Activated T-cell treated with anti-CD3 and anti-CD28 coated beads, Interleukin-2, amount 50 U/mL, for 48 hours (primary cell): ENCODE measurements around the gene LHFPL4.
A peak's percentile ranks its signal among the peaks of the same experiment; 100 is the strongest.
"Not testable (repeated sequence)": the region's sequence is repeated elsewhere in the genome, so short reads cannot be mapped to it uniquely, and the experiment has no call there.

Experiments
- DNase-seq, 2 experiments: peaks; one replicate each; pipeline ENCODE4 v3.0.0-alpha.2; 2020

Gene LHFPL4

DNA sequence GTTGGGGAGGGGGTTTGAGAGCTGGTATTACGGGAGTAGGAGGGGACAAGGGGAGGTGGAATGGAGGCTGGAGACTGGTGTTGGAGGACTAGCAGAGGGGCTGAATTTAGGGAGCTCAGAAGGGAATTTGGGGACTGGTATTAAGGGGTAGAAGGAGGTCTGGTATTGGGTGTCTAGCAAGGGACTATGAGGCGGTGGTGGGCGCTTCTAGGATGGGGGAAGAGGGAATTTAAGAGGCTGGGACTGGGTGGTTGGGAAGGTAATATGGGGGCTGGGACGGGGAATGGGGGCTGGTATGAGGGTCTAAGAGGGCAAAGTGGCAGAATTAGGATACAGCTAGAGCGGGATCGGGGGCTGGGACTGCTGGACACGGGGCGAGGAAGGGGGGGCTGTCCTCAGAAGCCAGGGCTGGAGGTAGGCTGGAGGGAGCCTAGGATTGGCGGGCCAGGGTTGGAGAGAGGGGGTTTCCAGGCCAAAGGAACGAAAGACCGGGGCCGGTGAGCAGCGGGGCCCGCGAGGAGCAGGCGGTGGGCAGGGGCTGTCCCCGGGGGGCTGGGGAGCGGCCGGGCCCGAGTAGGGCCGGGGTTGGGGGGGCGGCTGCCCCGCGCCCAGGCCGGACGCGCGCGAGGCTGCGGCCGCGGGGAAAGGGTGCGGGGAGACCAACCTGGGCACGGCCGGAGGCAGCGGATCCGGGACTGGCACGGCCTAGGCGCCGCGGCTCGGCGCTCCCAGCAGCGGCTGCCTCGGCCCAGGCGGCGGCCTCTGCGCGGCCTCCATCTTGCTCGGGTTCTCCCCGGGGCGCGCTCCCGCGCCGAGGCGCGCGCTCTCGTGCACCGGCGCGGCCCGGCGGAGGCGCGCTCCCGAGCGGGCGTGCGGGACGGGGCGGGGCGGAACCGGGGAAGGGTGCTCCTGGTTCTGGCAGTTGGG lies at the start of gene LHFPL4:
Gene LHFPL4, minus strand, starts transcription at position 802 of the 927 bp plus-strand sequence. CDS start 1,143 bp downstream, outside the sequence.
- DNase-seq = peak in 1 of 2 experiments; percentile 20

DNA sequence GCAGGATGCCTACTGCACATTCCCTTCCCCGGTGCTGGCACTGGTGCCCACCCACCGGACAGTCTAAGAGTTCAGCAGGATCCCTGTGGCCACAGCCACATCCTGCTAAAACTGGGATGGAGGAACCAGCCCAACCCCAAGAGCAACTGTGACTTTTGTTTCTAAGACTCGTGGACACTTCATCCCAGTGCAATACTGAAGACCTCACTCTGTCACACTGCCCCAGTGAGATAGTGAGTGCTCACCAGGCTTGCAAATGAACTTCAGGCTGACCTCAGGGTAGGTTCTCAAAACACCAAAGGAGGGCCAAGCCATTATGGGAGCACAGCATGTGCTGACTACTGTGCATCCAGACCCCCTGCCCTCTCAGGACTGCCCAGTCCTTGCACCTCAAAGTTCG lies 49.0 kb upstream of the LHFPL4 start:
- no peak for DNase-seq

DNA sequence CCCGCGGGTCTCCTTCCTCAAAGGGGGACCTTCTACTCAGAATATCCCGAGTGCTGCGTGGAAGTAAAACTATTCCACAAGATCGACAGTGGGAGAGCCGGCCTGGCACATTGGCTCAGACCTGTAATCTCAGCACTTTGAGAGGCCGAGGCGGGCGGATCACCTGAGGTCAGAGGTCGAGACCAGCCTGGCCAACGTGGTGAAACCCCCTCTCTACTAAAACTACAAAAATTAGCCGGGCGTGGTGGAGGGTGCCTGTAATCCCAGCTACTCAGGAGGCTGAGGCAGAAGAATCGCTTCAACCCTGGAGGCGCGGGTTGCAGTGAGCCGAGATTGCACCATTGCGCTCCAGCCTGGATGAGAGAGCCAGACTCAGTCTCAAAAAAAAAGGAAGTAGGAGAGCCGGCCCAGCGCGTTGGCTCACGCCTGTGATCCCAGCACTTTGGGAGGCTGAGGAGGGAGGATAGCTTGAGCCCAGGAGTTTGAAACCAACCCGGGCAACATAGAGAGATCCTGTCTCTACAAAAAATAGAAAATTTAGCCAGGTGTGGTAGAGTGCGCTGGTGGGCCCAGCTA lies 47.5 kb upstream of the LHFPL4 start:
- not testable (repeated sequence) for DNase-seq

DNA sequence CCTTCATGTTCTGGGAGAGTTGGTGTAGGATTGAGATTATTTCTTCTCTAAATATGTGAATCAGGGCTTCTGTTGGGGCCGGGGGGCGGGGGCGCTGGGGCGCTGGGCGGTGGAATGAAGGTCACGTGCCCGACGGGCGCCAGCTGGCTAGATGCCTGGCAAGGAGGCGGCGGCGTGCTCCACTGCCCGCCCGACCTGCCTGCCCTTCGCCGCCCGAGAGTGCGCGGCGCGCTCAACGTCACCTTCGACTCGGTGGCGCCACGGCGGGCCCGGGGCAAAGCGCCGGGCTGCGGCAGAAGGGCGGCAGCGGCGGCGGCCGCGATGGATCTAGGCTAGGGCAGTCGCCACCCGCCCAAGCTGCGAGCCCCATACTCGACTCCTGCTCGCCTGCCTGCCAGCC lies 47.0 kb upstream of the LHFPL4 start:
- peak; percentile 32 to 50 for DNase-seq

DNA sequence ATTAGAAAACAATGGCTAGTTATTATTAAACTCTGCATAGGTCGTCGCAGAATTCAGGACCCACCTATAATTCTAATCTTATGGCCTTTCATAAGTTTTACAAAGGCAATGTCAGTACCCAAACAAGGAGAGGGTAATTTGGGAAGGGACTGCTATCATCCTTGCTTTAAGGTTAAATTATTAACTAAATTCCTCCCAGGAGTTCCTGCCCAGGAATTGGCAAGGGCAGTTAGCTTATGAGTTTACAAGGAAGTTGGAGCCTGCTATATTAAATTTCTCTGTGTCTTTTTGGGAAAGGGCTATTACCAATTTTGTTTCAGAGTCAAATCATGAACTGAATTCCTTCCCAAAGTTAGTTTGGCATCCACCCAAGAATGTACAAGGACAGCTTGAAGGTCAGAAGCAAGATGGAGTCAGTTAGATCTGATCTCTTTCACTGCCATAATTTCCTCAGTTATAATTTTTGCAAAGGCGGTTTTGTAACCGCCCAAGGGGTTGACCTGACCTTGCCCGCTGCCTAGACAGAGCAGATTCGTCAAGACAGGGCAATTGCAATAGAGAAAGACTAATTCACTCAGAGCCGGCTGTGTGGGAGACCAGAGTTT lies 45.3 kb upstream of the LHFPL4 start:
- DNase-seq = no peak

DNA sequence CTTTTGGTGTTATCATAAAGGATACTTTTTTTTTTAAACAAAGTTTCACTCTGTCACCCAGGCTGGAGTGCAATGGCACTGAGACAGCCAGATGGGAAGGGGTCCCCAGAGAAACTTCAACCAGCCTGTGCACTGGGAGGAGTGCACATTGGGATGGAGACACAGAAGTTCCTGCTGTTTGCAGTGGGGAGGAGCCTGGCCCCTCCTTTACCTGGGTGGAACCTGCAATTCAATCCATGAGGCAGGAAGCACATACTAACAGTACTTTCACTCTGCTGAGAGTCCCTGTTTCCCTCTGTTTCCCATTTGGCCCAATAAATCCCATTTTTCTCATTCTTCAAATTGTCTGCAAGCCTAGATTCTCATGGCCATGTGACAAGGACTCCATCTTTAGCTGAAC lies 42.3 kb upstream of the LHFPL4 start:
- no peak for DNase-seq

DNA sequence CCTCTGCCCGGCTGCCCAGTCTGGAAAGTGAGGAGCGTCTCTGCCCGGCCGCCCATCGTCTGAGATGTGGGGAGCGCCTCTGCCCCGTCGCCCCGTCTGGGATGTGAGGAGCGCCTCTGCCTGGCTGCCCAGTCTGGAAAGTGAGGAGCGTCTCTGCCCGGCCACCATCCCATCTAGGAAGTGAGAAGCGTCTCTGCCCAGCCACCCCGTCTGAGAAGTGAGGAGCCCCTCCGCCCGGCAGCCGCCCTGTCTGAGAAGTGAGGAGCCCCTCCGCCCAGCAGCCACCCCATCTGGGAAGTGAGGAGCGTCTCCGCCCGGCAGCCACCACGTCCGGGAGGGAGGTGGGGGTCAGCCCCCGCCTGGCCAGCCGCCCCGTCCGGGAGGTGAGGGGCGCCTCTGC lies 38.2 kb upstream of the LHFPL4 start:
- not testable (repeated sequence) for DNase-seq

DNA sequence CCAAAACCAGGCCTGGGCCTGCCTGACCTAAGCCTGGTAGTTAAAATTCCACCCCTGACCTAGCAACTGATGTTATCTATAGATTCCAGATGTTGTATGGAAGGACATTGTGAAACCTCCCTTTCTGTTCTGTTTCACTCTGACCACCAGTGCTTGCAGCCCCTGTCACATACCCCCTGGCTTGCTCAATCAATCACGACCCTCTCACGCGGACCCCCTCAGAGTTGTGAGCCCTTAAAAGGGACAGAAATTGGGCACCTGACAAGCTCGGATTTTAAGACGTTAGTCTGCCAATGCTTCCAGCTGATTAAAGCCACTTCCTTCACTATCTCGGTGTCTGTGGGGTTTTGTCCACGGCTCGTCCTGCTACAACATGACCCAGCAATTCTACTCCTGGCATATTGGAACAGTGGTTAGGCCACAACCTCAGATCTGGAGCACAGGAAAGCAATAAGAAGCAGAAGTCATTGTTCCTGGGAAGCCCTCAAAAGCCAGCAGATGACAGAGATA lies 36.7 kb upstream of the LHFPL4 start:
- DNase-seq = no peak

DNA sequence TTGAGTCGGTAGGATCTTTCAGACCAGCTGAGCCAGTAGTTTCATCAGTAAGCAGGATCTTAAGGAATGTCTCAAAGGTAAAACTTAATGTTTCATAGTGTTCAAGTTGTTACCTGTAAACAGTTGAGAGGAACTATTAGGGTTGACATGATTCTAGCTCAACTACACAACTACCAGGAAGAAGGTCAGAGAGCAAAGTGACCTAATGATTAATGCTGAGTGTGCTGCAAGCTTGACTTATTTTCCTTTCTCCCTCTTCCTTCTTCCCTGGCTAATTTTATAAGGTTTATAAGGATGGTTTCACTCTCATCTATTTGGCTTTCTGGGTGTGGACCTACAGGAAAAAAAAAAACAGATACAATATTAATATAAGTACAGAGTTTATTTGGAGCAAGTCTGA lies 30.2 kb upstream of the LHFPL4 start:
- DNase-seq = no peak

DNA sequence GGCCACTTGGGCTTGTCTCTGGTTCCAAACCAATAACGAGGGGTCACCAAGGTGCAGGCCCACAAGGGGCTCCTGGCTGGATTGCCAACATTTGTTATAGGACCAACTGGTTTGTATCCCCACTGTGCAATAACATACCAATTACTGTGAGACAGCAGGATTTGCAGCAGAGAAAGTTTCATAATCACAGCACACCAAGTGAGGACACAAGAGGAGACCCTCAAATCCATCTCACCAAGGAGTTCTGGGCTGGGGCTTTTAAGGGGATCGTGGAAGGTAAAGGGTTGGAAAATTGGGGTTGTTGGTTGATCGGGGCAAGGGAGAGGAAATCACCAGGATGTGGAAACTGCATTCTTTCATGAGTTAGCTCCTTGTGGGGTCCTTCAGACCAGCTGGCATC lies 29.7 kb upstream of the LHFPL4 start:
- DNase-seq = no peak

DNA sequence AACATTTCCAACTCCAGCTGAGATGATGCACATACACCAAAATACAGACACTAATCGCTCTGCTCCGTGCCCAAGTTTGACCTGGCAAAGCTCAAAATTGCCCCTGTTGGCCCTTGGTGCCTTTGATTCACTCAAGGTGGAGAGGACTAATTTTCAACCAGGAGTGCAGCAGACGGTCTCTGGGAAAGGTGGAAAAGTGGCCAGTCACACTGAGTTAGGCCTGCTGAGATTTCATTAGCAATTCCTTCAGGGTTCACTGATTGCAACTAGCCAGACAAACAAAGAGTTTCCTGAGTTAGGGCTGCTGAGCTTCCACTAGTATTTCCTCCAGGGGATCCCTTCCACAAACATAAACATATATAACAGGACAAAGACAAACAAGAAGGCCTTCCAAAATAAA lies 28.7 kb upstream of the LHFPL4 start:
- no peak for DNase-seq

DNA sequence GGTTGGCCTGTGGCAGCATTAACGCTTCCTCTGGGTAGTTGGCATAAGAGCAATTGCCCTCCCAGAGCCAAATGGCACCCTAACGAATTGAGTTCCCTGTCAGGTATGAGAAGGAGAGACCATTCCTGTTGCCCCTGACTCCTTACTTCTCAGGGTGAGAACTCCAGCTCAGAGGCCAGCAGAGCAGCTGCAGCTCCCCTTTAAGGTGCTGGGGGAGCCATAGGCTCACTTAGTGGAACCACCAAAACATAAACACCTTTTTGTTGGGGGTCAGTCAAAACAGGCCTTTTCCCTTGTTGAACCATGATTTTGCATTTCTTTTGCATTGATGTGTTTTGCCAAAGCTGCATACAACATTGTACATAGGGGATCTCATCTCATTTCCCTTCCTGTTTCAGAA lies 28.1 kb upstream of the LHFPL4 start:
- DNase-seq = no peak

DNA sequence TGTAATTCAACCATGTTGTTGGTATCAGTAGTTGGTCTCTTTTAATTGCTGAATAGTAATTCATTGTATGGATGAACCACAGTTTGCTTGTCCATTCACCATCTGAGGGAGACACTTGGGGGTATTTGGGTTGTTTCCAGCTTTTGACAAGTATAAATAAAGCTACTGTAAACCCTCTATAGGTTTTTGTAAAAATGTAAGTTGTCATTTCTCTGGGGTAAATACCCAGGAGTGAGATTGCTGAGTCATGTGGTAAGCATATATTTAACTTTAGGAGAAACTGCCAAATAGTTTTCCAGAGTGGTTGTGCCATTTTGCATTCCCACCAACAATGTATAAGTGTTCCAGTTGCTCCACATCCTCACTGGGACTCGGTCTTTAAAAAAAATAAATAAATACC lies 15.4 kb upstream of the LHFPL4 start:
- DNase-seq = no peak

DNA sequence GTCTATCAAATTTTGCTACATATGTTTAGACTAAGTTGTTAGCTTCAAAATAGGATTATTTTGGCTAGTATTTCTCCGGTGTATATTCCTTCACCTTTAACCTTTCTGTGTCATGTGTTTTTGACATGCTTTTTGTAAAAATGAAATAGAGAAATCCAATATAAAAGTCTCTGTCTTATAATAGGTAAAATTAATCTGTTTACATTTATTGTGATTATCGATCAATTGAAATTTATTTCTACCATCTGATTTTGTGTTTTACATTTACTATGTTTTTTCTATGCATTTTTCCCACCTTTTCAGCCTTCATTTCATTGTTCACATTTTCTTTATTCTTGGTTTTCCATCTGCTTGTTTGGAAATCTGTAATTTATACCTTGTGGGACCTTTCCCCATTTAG lies 11.7 kb upstream of the LHFPL4 start:
- DNase-seq = no peak

DNA sequence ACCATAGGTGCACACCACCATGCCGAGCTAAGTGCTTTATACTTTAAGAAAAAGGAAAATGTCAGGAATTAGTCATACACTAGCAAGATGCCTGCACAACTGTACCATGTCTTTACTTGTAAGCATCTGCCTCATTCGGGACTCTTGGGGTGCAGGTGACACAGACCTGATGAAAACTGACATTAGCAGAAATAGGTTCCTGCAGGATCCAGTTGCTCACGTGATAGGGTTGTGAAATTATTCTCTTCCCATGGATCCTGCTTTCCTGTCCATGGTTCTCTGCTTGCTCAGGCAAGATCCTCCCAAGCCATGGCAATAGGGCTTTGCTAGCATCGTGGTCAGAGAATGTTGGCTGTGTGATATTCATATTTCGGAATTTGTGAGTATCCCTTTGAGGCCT lies 10.2 kb upstream of the LHFPL4 start:
- no peak for DNase-seq

DNA sequence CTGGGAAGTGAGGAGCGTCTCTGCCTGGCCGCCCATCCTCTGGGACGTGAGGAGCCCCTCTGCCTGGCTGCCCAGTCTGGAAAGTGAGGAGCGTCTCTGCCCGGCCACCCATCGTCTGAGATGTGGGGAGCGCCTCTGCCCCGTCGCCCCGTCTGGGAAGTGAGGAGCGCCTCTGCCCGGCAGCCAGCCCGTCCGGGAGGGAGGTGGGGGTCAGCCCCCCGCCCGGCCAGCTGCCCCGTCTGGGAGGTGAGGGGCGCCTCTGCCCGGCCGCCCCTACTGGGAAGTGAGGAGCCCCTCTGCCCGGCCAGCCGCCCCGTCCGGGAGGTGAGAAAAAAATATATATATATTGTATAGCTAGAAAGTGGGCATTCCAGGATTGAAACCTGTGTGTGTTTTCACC lies 6.4 kb upstream of the LHFPL4 start:
- not testable (repeated sequence) for DNase-seq

DNA sequence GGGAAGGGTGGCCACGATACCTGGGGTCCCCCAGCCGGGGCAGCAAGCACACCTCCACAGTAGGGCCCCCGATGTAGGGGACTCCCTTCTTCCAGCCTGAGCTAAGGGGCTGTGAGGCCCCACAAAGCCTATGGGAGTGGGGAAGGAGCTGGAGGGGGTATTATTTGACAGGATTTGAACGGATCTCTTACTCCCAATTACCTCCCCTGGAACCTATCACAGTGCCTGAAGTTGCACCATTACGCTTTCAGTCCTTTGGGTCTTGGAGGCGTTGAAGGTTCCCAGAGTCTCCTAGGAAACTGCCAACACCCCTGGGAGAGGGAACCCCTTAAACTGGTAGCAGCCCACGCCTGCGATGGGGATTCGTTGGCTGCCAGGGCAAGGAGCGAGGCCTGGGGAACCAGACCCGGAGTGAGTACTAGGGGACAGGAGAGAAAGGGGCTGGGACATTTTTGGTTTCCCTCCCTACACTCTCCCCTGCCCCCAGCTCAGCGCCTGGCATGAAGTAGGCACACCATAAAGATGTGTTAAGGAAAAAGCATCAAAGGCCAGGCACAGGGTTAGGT lies 409 bp upstream of the LHFPL4 start:
- no peak for DNase-seq

DNA sequence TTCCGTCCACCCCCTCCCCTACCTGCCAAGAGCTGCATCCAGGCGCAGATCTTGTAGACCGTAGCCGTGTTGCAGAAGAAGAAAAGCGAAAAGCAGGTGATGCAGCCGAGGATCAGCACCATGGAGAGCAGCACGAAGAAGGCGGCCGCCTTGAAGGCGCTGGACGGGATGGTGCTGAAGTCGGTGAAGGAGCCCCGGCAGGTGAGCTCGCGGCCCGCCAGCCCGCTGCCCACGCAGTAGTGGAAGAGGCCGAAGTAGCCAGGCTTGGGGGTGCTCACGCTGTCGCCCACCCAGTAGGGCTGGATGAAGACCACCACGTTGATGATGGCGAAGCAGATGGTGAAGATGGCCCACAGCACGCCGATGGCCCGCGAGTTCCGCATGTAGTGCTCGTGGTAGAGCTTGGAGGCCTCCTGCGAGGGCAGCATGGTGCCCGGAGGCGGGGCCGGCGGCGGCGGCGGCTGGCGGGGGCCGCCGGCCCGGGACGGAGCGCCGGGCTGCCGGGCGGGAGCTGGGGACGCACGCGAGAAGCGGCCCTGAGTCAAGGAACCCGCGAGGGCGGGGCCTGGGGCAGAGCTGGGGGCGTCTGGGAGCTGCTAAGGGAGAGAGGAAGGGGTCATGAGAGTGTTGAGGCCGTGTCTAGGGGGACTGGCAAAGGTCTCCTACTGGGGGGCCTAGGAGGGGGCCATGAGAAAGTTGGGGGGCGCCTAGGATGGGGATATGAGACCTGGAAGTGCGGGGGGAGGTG lies 1.2 kb downstream of the LHFPL4 start:
- peak; percentile 50 to 63 for DNase-seq

DNA sequence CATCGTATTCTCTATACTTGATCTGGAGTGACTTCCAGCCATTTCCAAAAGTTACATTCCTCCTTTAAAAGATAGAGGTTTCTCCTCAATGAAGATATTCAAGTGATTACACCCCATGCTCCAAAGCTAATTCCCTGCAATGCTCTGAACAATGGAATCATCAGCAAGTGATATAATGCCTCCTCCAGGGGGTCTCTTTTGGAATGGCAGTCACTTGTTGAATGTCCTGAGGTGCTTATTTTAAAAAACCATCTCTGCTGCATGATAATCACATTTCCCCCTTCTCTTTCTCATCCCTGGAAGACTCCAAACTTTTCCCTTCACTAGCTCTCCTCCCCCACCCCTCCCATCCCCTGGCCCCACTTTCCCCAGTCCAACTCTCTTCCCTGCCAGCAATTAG lies 2.6 kb downstream of the LHFPL4 start:
- DNase-seq = no peak

DNA sequence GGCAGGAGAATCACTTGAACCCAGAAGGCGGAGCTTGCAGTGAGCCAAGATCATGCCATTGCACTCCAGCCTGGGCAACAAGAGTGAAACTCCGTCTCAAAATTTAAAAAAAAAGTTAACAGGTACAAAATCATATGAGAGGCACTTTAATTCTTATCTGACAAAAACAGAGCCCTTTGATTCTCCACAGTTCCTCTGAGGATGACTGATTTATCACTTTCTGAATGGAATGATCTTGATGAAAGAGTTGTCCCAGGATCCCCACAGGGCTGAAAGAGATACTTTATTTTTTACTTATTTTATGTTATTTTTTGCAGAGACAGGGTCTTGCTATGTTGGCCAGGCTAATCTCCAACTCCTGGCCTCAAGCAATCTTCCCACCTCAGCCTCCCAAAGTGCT lies 4.0 kb downstream of the LHFPL4 start:
- no peak for DNase-seq

DNA sequence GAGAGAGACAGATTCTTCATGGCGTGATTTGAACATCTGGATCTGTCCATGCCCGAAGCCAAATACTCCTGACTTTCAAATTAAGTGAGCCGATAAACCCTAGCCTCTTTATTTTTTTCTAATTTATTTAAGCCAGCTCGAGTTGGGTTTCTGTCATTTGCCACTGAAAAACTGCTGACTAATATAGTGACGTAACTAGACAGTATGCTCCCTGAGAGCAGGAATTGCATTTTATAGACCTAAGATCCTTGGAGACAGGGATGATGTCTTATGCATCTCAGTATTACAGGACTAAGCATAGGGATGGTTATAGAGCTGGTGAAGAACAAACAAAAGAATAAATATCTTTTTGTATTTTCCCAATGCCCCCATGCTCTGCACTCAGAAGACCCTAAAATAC lies 4.6 kb downstream of the LHFPL4 start:
- no peak for DNase-seq

DNA sequence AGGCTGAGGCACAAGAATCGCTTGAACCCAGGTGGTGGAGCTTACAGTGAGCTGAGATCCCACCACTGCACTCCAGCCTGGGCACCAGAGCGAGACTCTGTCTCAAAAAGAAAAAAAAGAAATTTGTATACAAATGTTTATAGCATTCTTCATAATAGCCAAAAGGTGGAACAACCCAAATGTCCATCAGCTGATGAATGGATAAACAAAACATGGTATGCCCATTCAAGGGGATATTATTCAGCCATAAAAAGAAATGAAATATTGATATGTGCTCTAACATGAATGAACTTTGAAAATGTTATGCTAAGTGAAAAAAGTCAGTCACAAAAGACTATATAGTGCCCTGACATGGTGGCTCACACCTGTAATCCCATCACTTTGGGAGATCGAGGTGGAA lies 11.4 kb downstream of the LHFPL4 start:
- no peak for DNase-seq

DNA sequence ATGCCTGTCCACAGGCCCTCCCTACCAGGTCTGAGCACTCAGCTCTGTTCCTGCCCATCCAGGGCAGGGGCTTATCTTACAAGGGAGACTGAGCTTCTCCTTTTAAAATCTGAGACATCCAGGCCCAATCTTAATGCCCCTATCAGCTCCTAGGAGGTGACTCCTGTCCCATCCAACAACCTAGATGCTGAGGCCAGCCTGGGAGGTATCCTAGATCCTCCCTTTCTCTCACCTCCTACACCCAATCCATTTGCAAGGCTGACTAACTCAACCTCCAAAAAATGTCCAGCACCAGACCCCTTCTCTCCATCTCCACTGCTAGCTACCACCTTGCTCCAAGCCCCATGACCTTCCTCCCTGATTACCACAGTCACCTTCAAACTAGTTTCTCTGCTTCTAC lies 17.4 kb downstream of the LHFPL4 start:
- DNase-seq = no peak
